ENCODE data around the gene VCL.

The VCL gene

GRCh38 chr10:74083304-74083703 lies 85.4 kb downstream of the VCL start:
- no peak for DNase-seq (ENCODE audit: extremely low spot score)
- no peak for TF ChIP-seq FOXK2 (IDR thresholded peaks at IDR 0.05)
- TF ChIP-seq, protein P1, sequence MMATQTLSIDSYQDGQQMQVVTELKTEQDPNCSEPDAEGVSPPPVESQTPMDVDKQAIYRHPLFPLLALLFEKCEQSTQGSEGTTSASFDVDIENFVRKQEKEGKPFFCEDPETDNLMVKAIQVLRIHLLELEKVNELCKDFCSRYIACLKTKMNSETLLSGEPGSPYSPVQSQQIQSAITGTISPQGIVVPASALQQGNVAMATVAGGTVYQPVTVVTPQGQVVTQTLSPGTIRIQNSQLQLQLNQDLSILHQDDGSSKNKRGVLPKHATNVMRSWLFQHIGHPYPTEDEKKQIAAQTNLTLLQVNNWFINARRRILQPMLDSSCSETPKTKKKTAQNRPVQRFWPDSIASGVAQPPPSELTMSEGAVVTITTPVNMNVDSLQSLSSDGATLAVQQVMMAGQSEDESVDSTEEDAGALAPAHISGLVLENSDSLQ (IDR thresholded peaks at IDR 0.05), result no peak
- no peak for TF ChIP-seq LEF1 (IDR thresholded peaks at IDR 0.05; ENCODE audit: borderline replicate concordance)
- TF ChIP-seq HDGF (IDR thresholded peaks at IDR 0.05; ENCODE audit: borderline replicate concordance), result no peak
- TF ChIP-seq FOXA1 (IDR thresholded peaks at IDR 0.05), result no peak
- TF ChIP-seq NFRKB (IDR thresholded peaks at IDR 0.05), result no peak
- TF ChIP-seq SUZ12 (IDR thresholded peaks at IDR 0.05), result no peak
- no peak for TF ChIP-seq SP1 (IDR thresholded peaks at IDR 0.05)
- TF ChIP-seq TARDBP (IDR thresholded peaks at IDR 0.05), result no peak
- TF ChIP-seq ARNT (IDR thresholded peaks at IDR 0.05), result no peak
- ChIA-PET CTCF (no interaction called here), POLR2A (no interaction called here)

GRCh38 chr10:74084955-74085354 lies 87.0 kb downstream of the VCL start:
- POLR2A ChIA-PET, result no interaction called here
- CTCF ChIA-PET, result no interaction called here
- TF ChIP-seq NFRKB (IDR thresholded peaks at IDR 0.05) (no peak), L3MBTL2 (conservative IDR thresholded peaks at IDR 0.05) (no peak), CTBP1 (IDR thresholded peaks at IDR 0.05; ENCODE audit: borderline replicate concordance) (no peak), FOXK2 (IDR thresholded peaks at IDR 0.05) (no peak), TARDBP (IDR thresholded peaks at IDR 0.05) (no peak), SP1 (IDR thresholded peaks at IDR 0.05) (no peak), FOXM1 (IDR thresholded peaks at IDR 0.05; ENCODE audit: borderline replicate concordance) (no peak), FOXA1 (IDR thresholded peaks at IDR 0.05) (no peak), BHLHE40 (IDR thresholded peaks at IDR 0.05; ENCODE audit: borderline replicate concordance) (no peak), ZNF384 (IDR thresholded peaks at IDR 0.05) (no peak), SUZ12 (IDR thresholded peaks at IDR 0.05) (no peak)
- DNase-seq (ENCODE audit: extremely low spot score), result no peak

DNA sequence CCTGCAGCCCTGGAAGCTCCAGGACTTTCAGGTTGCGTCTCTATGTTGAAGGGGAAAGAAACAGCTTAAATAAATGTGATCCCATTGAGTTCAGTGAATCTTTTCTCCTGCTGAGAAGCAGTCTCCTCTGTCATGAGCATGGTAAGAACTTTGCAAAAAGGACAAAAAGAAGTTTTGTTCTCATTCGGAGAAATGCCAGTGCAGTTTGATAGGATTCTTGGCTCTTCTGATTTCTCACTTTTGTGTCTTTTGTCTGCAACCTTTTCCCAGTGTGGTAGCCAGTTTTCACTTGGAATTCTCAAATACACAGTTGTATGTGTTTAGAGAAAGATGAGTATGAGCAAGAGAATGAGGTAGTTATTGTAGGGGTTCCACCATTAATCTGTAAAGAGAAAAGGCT lies 88.4 kb downstream of the VCL start:
- DNase-seq (ENCODE audit: extremely low spot score), result no peak
- ChIA-PET POLR2A (no interaction called here), CTCF (no interaction called here)
- TF ChIP-seq FOXK2 (IDR thresholded peaks at IDR 0.05), result no peak
- no peak for TF ChIP-seq ARNT (IDR thresholded peaks at IDR 0.05)
- TF ChIP-seq SUZ12 (IDR thresholded peaks at IDR 0.05), result no peak
- no peak for TF ChIP-seq FOXM1 (IDR thresholded peaks at IDR 0.05; ENCODE audit: borderline replicate concordance)
- no peak for TF ChIP-seq HDGF (IDR thresholded peaks at IDR 0.05; ENCODE audit: borderline replicate concordance)
- TF ChIP-seq ELF4 (IDR thresholded peaks at IDR 0.05), result no peak
- no peak for TF ChIP-seq NFRKB (IDR thresholded peaks at IDR 0.05)
- no peak for TF ChIP-seq LEF1 (IDR thresholded peaks at IDR 0.05; ENCODE audit: borderline replicate concordance)
- TF ChIP-seq, protein P1 (IDR thresholded peaks at IDR 0.05), result no peak
- TF ChIP-seq FOXA1 (IDR thresholded peaks at IDR 0.05), result no peak
- no peak for TF ChIP-seq CTBP1 (IDR thresholded peaks at IDR 0.05; ENCODE audit: borderline replicate concordance)
- no peak for TF ChIP-seq SP1 (IDR thresholded peaks at IDR 0.05)
- TF ChIP-seq BHLHE40 (IDR thresholded peaks at IDR 0.05; ENCODE audit: borderline replicate concordance), result no peak
- no peak for TF ChIP-seq L3MBTL2 (conservative IDR thresholded peaks at IDR 0.05)

- CTCF ChIA-PET, result interaction anchor here (0.6 kb wide), 1 partner anchor 350 kb away, joined by 4 read pairs; no protein-coding TSS in a partner anchor
- no peak for DNase-seq (ENCODE audit: extremely low spot score)
- TF ChIP-seq ELF4 (IDR thresholded peaks at IDR 0.05), result no peak
- no peak for TF ChIP-seq ZNF384 (IDR thresholded peaks at IDR 0.05)
- TF ChIP-seq TARDBP (IDR thresholded peaks at IDR 0.05), result no peak
- TF ChIP-seq FOXA1 (IDR thresholded peaks at IDR 0.05), result no peak
- no peak for TF ChIP-seq NFRKB (IDR thresholded peaks at IDR 0.05)
- TF ChIP-seq L3MBTL2 (conservative IDR thresholded peaks at IDR 0.05), result no peak
- POLR2A ChIA-PET, result no interaction called here
Measured at GRCh38 chr10:74088722-74089121, 90.8 kb downstream of the VCL start.

- TF ChIP-seq BHLHE40 (IDR thresholded peaks at IDR 0.05; ENCODE audit: borderline replicate concordance) (no peak), HDGF (IDR thresholded peaks at IDR 0.05; ENCODE audit: borderline replicate concordance) (no peak), CTBP1 (IDR thresholded peaks at IDR 0.05; ENCODE audit: borderline replicate concordance) (no peak), FOXM1 (IDR thresholded peaks at IDR 0.05; ENCODE audit: borderline replicate concordance) (no peak), ELF4 (IDR thresholded peaks at IDR 0.05) (no peak), LEF1 (IDR thresholded peaks at IDR 0.05; ENCODE audit: borderline replicate concordance) (no peak), TARDBP (IDR thresholded peaks at IDR 0.05) (no peak), SUZ12 (IDR thresholded peaks at IDR 0.05) (no peak)
- ChIA-PET POLR2A (no interaction called here), CTCF (interaction anchor here (1.3 kb wide), 1 partner anchor 11 kb away, joined by 3 read pairs; no protein-coding TSS in a partner anchor)
- no peak for DNase-seq (ENCODE audit: extremely low spot score)
Measured at GRCh38 chr10:74092372-74092771, 94.5 kb downstream of the VCL start.

DNA sequence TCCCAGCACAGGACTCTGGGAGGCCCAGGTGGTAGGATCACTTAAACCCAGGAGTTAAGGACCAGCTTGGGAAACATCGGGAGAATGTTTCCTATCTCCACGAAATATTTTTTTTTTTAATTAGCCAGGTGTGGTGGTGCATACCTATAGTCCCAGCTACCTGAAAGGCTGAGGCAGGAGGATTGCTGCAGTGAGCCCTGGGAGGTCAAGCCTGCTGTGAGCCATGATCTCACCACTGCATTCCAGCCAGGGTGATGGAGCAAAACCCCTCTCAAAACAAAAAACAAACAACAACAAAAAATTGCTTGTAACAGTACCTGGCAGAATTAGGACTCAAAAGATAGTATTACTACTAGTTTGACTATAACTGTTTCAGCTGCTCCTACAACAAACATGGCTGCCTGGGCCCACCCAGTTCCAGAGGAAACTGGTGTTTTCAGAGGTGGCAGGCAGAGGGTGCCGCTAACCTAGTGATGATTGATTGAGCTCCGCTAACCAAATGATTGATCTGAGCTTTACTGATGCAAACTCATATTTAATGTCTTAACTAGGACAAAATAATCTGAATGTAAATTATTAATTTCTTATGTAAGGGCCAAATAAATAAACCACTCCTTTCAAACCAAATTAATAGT lies 95.7 kb downstream of the VCL start:
- ChIA-PET POLR2A (no interaction called here), CTCF (interaction anchor here (0.6 to 1.3 kb wide), 3 partner anchors 9 to 154 kb away, joined by 3 to 6 read pairs (median 3); no protein-coding TSS in a partner anchor)
- no peak for TF ChIP-seq L3MBTL2 (conservative IDR thresholded peaks at IDR 0.05)
- TF ChIP-seq, protein P1 (IDR thresholded peaks at IDR 0.05), result no peak
- no peak for TF ChIP-seq ZNF384 (IDR thresholded peaks at IDR 0.05)
- TF ChIP-seq CTBP1 (IDR thresholded peaks at IDR 0.05; ENCODE audit: borderline replicate concordance), result no peak
- no peak for TF ChIP-seq TARDBP (IDR thresholded peaks at IDR 0.05)
- TF ChIP-seq HDGF (IDR thresholded peaks at IDR 0.05; ENCODE audit: borderline replicate concordance), result no peak
- no peak for TF ChIP-seq LEF1 (IDR thresholded peaks at IDR 0.05; ENCODE audit: borderline replicate concordance)
- TF ChIP-seq SUZ12 (IDR thresholded peaks at IDR 0.05), result no peak
- TF ChIP-seq ARNT (IDR thresholded peaks at IDR 0.05), result no peak
- no peak for TF ChIP-seq FOXM1 (IDR thresholded peaks at IDR 0.05; ENCODE audit: borderline replicate concordance)
- TF ChIP-seq NFRKB (IDR thresholded peaks at IDR 0.05), result no peak
- no peak for TF ChIP-seq BHLHE40 (IDR thresholded peaks at IDR 0.05; ENCODE audit: borderline replicate concordance)
- no peak for TF ChIP-seq ELF4 (IDR thresholded peaks at IDR 0.05)
- no peak for TF ChIP-seq FOXK2 (IDR thresholded peaks at IDR 0.05)
- no peak for TF ChIP-seq SP1 (IDR thresholded peaks at IDR 0.05)
- no peak for TF ChIP-seq FOXA1 (IDR thresholded peaks at IDR 0.05)
- DNase-seq (ENCODE audit: extremely low spot score), result no peak

Data from HEK293T (cell line).